Lung microvascular endothelial cell (primary cell): ENCODE results near the gene E2F2. TPM values are rescaled to one million over a fixed set of nuclear protein-coding genes. Genes with fewer than 3 reads are reported as not detected.
"Not testable (repeated sequence)": the region's sequence is repeated elsewhere in the genome, so short reads cannot be mapped to it uniquely, and the experiment has no call there.

Experiments used
- DNase-seq, 2 donors: peaks; one replicate each; pipeline versions ENCODE4 v3.0.0 to v3.0.0-alpha.2; 2010; ENCODE audit warnings: low read depth in 2 of 2
- total RNA-seq: library from RNA; depleted of rRNA; stranded (reverse); fragments of >200 nt; gene quantifications from 2 replicates; pipeline ENCODE4 v1.2.1, GENCODE V29; 2014

Gene E2F2
- total RNA-seq, 1 donor from 2014 or later = 0.40 TPM

DNA sequence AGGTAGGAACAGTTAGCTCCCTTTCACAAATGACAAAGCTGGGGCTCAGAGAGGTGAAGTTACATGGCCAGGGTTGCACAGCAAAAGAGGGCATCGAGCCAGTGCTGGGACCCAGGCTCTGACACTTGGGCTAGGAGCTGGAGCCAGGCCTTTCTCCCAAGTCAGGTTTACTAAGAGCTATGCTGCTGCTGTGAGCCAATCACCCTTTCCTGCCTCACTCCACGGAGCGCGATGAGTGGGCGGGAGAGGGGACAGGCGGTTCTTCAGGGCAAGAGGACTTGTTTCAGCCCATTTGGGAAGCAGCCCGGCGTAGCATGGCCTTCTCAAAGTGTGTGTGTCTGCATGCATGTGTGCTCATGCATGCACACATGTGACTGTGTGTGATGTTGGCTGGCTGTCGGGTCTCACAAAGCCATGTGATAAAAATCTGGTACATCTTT, 17.7 kb upstream of the E2F2 start:
- DNase-seq = peak; percentile 15 to 62

DNA sequence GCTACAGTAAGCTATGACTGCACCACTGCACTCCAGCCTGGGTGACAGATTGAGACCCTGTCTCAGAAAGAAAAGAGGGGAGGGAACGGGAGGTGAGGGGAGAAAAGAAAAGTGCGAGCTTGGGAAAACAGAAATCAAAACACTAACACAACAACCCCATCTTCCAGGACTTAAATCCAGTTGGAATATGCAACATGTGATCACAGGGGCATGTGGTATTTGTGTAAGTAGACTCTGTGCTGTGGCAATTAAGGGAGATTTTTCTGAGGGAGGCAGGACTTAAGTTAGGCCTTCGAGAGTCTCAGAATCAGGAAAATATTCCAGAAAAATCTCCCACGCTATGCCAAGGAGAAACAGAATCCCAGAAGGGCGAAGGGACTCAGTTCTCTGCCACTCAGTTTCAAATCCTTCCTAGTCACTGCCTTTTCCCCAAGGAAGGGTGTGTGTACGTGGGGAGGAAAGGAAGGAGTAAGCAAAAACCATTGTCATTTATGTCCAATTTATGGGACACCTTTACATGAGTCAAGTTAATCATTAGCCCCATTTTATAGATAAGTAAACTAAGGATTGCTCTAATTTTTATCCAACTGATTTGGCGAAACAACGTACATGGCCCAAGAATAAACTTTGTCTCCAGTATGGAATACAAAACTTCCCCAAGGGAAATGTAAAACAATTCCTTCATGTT, 16.0 kb upstream of the E2F2 start:
- no peak for DNase-seq

GRCh38 chr1:23545851-23546250, 14.8 kb upstream of the E2F2 start:
- DNase-seq = no peak

DNA sequence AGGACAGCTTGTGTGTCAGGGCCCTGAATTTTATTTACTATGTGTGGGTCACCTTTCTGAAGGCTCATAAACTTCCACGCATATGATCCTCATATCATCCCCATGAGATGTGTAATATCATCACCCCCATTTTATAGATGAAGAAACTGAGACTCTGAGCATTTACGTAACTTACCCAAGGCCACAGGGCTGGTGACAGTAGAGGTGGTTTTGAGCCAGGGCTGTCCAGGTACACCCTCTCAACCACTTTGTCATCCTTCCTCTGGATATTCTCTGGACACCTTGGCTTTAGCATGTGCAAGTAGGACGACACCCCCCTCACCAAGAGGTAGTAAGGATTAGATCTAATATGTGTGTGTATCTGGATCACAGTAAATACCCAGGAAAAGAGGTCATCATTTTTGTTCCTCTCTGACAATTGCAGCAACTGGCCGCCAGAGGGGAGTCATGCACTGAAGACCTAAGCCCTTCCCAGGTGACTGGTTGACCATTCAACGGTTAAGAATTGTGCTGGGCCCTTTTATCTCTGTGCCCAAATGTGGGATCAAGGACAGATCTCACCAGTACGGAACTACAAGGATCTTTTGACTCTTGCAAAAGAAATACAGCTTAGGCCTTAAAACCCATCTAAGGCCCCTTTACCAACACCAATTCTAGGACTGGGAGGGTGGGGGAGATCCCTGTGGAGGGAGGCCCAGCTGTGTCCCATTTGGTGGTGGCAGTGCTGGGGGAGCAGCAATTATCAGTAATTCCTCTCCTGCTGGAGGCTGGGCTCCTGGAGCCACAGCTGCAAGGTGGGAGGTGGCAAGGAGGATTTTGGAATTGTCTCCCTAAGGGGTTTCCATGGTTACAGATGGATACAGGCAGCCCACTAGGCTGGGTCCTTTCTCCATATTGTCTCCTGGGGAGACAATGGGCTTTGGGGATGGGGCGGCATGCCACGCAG, 13.7 kb upstream of the E2F2 start:
- DNase-seq = peak; percentile 84 to 89

DNA sequence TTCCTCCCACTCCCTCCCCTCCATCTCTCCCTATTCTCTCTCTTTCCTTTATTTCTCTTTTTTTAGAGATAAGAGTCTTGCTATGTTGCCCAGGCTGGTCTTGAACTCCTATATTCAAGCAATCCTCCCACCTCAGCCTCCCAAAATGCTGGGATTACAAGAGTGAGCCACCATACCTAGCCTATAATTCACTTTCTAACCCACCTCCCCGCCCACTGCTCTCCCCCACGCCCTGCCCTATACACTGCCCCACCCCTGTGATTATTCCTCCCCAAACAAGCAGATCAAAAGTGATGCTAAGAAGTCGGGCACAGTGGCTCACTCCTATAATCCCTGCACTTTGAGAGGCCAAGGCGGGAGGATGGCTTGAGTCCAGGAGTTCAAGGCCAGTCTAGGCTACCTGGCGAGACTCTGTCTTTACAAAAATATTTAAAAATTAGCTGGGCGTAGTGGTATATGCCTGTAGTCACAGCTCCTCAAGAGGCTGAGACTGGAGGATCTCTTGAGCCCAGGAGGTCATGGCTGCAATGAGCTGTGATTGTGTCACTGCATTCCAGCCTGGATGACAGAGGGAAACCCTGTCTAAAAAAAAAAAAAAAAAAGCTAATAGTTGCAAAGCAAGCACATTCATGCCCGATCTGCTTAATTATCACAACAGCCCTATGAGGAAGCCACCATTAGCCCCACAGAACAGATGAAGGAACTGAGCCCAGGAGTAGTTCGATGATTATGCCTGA, 12.8 kb upstream of the E2F2 start:
- no peak for DNase-seq

- DNase-seq = not testable (repeated sequence)
Measured at GRCh38 chr1:23542940-23543339, 11.9 kb upstream of the E2F2 start.

DNA sequence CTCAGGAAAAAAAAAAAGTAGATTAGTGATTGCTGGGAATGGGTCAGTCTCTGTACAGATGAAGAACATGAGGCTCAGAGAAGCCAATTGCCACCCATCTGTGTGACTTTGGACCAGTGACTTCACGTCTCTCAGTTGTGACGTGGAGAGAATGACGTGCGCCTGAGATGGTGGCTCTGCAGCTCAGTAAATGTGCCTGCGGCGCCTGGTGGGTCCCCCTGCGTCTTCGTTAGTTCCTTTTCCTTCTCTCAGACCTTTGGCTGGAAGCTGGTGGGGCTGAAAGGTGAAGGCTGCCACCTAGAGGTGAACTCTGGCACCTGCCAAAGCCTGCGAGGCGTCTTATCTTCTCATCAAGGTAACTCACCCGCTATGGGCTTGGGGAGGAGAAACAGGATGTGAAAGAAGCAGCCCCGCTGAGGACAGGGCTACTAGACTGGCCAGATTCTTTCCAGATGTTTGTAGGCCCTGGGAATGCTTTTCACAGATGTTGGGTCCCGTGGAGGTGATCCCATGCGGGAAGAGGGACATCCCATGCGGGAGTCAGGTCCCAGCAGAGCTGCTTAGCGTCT, 8.7 kb upstream of the E2F2 start:
- DNase-seq = peak; percentile 67 to 89

DNA sequence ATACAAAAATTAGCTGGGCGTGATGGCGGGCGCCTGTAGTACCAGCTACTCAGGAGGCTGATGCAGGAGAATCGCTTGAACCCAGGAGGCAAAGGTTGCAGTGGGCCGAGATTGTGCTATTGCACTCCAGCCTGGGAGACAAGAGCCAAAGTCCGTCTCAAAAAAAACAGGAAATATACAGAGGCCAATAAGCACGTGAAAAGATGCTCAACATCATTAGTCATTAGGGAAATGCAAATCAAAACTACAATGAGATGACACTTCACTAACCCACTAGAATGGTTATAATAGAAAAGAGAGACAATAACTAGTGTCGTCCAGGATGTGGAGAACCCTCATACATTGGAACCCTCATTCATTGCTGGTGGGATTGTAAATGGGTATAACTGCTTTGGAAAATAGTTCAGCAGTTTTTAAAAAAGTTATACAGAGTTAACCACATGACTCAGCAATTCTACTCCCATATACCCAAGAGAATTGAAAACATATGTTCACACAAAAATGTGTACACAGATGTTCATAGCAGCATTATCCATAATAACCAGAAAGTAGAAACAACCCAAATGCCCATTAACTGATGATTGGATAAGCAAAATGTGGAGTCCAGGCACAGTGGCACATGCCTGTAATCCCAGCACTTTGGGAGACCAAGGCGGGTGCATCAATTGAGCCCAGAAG, 6.4 kb upstream of the E2F2 start:
- peak in 1 of 2 donors; percentile 47 for DNase-seq

DNA sequence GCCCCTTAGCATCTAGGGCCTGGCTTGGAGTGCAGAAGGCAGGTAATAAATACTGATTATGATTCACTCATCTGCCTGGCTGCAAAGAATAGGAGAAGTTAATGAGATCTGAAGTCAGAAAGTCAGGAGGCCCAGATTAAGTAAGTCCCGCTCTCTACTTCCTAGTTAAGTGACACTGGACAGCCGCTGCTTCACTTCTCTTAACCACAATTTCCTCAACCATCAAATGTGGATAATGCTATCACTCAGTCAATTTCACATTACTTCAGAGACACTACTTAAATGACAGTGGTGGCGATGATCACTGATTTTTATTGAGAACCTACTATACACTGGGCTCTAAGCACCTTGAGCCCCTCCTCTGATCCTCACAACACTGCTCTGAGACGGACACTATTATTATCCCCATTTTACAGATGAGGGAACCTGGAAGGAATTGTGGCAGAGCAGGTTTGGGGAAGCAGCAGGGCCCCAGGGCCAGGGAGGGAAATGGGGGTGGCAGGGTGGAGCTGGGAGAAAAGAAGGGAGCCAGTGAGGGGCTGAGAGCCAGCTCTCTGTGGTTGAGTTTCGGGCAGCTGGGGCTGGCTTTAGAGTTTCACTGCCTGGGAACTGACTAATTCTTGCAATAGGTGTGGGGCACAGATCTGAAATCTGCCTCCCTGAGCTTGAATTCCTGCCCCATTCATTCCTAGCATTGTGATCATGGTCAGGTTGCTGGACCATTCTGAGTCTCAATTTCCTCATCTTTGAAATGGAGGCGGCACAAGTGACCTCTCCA, 2.4 kb upstream of the E2F2 start:
- no peak for DNase-seq

- DNase-seq = no peak
Measured at GRCh38 chr1:23531562-23532094, 595 bp upstream of the E2F2 start.

DNA sequence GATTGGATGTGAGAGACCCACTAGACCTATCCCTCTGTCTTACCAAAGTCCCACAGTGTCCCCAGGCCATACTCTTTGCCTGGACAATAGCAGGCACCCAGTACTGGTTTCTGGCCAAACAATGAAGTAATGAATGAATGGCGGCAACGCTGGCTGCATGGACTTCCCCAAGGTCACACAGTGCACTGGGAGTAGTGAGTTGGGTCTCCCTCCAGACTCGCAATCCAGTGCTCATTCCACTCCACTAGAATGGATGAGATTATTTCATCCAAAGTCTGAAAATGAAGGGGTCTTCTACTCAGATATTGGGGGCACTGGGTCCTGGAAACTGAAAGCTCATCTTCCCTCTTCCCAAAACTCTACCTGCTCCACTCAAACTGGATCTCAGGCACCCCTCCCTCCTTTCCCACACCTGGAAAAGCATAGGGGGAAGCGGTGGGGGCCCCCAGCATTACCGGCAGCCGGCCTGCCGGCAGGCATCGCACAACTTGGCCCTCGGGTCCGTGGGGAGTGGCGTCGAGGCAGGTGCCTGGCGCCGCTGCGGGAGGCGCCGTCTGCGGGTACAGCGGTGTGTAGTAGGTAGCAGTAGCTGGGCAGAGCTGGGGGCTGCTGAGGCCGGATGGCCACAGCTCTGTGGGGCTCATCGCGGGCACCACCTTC, 816 bp downstream of the E2F2 start:
- peak in 1 of 2 donors; percentile 15 for DNase-seq

GRCh38 chr1:23529146-23530086, 1.6 kb downstream of the E2F2 start:
- no peak for DNase-seq

DNA sequence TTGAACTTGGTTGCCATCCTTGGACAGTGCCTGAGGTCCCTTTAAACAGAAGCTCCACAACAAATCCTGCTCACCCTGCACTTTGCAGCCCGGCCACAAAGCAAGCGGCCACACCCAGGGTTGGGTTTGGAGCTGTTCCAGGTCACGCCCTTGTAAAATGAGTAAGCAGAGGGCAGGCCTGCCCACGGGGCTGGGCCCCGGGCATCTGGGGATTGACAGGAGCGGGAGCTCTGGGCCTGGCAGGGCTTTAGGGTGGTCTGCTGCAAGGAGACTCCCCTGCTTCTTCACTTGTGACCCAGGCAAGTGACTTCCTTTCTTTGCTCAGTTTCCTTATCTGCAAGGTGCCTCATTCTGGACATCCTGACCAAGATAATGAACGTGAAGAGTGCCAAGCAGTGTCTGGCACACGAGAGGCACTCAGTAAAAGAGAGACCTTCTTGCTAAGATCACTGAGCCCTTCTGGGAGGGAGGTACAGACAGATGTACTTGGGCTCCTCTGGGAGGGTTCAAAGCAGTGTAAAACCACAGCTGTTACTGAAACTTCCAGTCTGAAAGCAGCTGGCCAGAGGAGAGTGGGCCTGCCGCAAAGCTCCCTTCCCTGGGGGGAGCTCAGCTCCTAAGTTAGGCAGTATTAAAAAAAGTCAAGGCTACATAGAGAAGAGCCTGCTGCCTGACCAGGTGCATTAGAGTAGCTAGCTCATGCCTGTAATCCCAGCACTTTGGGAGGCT, 2.6 kb downstream of the E2F2 start:
- peak; percentile 59 to 66 for DNase-seq

GRCh38 chr1:23527900-23528249, 3.2 kb downstream of the E2F2 start:
- no peak for DNase-seq

GRCh38 chr1:23527366-23527765, 3.7 kb downstream of the E2F2 start:
- no peak for DNase-seq

DNA sequence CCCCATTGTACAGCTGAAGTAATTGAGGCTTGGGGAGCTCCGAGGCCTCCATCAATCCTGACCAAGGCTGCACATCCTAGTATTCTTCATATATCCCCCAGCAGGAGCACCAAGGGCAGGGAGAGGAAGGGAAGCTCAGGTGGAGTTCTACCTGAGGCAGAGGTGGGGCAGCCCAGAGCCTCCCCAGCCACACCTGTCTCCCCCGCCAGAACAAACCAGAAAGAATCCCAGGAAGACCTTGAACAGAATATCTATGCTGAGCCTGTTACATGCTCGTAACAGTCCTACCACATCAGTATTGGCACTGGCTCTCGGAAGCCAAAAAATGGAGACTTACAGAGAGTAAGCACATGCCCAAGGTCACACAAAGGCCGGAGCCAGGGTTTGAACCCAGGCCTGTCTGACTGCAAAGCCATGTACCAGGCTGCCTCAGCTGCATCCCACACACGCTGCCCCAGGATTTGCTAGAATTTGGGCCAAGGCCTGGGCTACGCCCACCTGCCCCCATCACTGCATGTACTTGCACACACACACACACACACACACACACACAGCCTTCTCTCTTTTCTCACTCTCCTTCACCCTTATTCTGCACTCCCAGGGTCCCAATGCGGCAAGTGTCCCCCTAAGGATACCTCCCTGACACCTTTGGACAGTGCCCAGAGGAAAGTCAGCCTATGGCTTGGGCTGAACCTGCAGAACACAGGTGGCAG, 4.5 kb downstream of the E2F2 start:
- DNase-seq = no peak
